ENCODE results near the gene ATP1A1.

The ATP1A1 gene

GRCh38 chr1:116392717-116393404 is 19.8 kb downstream of the ATP1A1 start:
- no peak for DNase-seq

DNA sequence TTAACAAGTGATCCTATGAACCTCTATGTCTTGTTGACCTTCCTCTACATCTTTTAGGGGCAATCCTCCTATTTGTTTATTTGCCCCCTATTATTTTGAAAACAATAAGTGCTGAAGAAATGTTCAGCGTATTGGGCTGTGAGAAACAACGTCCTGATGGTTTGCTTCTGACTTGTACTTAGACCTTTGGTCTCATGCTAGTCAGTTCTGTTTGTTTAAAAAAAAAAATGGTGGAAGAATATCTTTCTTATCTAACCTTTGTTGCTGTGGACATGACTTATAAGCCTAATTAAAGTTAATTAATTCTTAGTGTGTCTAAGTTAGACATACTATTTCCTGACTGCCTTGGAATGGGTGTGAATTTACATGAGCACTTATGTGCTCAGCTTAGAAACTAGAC is 20.7 kb downstream of the ATP1A1 start:
- DNase-seq = no peak

- DNase-seq = no peak
Measured at GRCh38 chr1:116394270-116394669, 21.2 kb downstream of the ATP1A1 start.

DNA sequence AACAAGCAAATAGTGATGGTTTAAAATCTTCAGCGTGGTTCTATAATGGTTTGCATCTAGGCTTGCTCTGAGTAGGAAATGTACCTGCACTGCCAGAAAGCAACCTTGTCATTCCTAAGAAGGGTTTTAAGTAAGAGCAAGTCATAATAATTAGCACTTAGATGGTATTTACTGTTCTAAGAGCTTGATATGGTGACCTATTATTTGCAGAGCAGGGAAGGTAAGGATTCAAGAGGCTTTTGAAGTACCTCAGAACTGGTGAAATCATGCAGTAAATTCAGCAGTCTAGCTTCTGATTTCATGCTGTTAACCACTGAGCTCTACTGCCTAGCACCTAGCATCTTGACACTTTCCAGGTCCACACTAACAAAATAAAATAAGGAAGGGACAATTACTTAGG is 23.7 kb downstream of the ATP1A1 start:
- DNase-seq = no peak

DNA sequence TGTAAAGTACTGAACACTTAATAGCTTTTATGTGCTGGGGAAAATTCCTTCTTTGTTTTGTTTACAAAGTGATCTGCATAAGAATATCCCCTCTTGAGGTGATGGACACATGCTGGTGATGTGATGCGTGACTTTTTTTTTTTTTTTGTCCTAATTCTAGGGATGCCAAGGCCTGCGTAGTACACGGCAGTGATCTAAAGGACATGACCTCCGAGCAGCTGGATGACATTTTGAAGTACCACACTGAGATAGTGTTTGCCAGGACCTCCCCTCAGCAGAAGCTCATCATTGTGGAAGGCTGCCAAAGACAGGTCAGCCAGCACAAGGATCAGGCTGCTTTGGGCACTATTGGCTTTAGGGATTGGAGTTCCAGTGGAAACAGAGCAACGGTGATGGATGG is 24.7 kb downstream of the ATP1A1 start:
- no peak for DNase-seq

GRCh38 chr1:116400780-116401179 is 27.7 kb downstream of the ATP1A1 start:
- no peak for DNase-seq

DNA sequence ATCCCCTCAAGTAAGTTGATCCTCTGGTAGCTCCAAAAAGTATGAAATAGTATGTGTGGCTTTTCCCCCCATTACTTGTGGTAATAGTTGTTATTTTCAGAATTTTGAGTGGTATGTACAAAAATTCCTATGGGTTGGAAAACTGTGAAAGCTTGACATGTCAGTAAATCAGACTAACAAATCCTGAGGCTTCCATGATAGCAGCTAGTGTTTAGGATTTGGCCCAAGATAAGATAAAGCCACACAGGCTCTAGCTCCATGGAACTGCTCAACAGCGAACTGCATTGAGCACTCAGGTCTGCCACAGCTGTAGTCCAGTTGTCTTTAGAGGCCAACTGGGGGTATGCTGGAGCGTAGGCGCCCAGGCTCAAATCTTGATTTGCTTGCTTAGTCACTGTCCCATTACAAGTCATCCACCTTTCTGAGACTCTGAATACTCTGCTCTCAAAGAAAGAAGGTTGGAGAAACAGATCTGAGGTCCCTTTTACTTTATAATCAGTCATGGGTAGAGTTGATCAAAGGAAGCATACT is 28.7 kb downstream of the ATP1A1 start:
- DNase-seq = no peak

GRCh38 chr1:116402333-116402732 is 29.3 kb downstream of the ATP1A1 start:
- DNase-seq = no peak

DNA sequence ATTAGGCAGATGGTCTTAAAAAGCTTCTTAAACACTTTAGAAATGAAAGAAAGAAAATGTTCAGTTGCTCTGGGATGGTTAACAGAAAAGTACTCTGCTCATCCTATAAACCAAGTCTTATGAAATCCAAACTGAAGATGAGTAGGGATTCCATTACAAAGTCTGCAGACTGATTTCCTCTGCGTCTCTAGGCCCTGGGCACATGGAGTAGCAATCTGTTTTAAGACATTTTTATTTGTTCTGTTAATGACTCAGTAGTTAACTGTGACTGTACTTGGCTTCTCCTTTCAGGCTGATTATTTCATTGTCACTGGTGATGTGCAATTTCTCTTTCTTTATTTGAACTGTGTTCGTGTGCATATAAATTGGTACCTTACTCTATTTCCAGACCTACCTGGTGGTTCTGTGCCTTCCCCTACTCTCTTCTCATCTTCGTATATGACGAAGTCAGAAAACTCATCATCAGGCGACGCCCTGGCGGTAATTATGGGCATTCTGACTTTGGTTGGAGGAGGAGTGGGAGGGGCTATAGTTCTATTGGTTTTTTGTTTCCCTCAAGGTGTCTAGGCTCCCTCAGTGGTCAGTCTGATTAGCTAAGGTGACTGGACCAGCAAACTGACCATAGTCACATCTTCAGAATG is 30.6 kb downstream of the ATP1A1 start:
- DNase-seq = no peak

DNA sequence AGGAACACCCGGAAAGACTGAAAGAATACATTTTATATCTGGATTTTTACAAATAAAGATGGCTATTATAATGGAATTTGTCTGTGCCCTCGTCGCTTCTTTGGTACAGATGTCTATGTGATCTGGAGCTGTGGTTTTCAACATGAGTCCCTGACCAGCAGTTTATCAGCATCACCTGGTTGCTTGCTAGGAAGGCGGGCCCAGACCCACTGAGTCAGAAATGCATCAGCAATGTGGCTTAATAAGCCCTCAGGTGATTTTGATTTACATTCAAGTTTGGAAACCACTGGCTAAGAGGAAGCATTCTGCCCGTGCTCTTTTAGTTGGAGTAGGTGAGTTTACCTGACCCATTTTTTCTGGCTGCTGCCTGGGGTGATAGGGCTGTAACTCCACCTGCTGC is 31.7 kb downstream of the ATP1A1 start:
- no peak for DNase-seq

GRCh38 chr1:116405241-116406135 is 32.4 kb downstream of the ATP1A1 start:
- DNase-seq = no peak

GRCh38 chr1:116407033-116407432 is 34.0 kb downstream of the ATP1A1 start:
- DNase-seq = no peak

DNA sequence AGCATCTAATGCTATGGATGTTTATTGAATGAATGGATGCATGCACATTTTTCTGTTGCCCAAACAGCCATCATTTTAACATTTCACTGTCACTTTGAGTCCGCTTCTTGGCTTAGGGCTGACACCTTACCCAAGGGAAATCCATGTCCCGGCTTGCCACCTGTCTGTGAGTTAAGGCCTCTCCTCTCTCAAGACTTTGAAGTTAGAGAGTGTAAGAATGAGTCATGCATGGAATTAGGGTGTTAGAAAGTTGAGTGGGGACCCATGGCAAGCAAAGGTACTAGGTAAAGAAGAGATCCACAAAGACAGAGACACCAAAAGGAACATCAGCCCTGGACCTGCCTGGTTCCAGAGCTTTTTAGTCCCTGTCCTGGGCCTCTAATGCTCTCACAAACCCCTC is 35.1 kb downstream of the ATP1A1 start:
- no peak for DNase-seq

DNA sequence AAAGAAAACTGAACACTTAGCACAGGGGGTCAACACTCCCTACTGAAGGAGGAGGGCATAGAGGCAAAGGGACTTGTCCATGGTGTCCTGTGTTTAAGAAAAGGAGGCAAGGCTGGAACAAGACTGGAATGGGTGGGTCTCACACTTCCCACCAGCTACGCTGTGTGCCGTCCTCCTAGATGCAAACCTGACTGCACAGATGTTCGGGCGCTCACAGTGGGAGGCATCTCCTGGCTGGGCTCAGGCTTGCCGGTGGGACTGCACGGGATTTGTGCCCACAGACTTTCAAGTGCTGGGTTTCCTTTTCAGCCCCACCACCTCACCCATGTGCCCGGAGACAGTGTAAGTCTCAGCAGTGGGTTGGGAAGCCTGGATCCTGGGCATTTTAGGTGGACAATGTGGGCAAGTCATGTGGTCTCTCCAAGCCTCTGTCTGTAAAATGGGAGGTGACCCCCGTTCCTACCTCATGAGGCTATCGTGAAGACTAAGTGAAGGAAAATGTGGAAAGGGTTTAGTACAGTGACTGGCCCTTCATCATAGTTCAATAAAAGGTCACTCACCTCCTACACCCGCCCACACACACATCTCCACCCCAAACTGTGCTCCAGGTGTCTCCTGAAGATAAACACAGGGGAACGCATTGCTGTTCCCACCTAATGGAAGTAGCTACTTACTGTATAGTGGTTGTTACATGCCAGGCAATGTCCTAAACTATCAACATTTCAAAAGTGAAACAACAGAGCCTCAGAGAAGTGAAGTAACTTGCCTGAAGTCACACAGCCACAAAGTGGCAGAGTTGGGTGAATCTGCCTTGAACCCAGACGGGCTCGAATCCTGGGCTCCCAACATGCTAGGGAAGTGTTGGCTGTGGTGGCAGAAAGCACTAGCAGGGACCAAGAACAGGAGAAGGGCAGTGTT is 36.0 kb downstream of the ATP1A1 start:
- DNase-seq = no peak

DNA sequence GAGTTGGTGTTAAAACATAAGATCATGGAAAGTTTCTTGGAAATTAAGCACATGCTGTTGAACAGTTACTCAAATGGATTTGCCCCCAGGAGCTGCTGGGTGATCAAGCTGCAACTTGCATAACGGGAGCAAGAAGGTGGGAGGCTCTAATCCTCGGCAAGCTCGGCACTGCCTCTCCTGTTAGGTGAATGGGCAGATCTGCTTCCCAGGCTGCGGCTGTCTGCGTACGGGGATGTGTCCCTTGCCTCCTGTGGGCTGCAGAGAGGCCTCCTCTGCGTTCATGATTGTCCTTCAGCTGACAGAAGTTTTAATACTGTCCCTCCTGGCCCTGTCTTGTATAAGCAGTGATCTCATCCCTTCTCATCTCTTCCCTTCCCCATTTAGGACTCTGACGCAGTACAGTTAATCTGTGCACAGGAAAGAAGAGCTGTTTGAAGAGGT is 36.7 kb downstream of the ATP1A1 start:
- DNase-seq = no peak

- DNase-seq = no peak
Measured at GRCh38 chr1:116411784-116412479, 38.9 kb downstream of the ATP1A1 start.

DNA sequence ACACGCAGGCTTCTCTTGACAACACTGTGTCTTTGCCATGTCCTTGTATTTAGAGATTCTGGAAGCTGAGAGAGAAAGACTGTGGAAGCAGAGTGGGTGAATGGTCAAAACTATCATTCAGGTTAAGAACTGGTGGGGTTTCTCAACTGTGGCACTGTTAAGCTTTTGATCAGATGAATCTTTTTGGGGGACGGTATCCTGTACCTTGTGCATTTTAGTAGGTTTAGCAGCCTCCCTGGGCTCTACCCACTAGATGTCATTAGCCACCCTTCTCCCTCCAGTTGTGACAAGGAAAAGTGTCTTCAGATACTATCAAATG is 39.4 kb downstream of the ATP1A1 start:
- DNase-seq = no peak

- no peak for DNase-seq
Measured at GRCh38 chr1:116412898-116413297, 39.9 kb downstream of the ATP1A1 start.

GRCh38 chr1:116413414-116413813 is 40.4 kb downstream of the ATP1A1 start:
- DNase-seq = no peak

- no peak for DNase-seq
Measured at GRCh38 chr1:116414364-116414763, 41.3 kb downstream of the ATP1A1 start.

DNA sequence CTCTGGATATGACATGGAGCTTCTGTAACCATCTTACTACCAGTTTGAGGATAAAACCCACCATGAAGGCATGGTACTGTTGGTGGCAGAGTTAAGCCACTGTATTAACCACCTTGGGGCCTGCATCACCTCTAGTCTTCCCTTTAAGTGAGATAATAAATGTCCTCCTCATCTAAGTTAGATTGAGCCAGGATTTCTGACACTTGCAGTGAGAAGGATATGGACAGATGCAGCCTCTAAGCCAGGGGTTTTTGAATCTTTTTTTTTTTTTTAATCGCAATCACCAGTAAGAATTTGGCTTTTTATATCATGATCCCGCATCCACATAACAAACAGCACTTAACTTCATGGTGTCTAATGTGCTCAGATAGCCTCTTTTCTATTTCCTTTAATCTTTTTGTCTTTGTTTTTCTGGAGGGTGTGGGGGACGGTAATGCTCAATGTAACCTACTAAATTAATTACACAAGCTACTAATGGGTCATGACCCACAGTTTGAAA is 42.2 kb downstream of the ATP1A1 start:
- DNase-seq = no peak

Measured in NCI-H226 (cell line).